ENCODE data around the gene LSM14A. TPM values are rescaled to one million over a fixed set of nuclear protein-coding genes. Genes with fewer than 3 reads are reported as not detected.

Gene LSM14A
- total RNA-seq, 1 experiment from 2014 or later: 199 TPM

DNA sequence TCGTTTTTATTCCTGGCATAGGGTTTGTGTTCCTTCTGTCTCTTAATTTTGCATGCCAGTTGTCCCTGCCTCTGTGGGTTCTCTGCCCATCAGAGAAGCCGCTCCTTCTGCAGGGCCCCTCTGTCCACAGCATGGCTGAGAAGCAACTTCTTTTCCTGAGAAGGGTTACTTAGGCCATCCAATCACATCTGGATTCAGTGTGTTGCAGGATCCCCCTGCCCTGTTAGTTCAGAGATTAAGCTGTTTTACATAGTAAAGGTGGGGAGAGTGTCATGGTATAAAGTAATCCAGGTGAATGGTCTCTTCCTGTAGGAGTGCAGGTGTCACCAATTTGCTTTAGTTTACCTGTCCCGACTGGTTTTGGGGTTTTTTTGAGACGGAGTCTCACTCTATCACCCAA is 59.1 kb downstream of the LSM14A start:
- H3K9ac ChIP-seq (ENCODE audit: extremely low read depth, insufficient read length, low read length): no peak overlapping the region
- WGBS (ENCODE audit: extremely low coverage, insufficient read length, low lambda C conversion rate): no CpG with 5 or more reads among the region's 4 CpGs
- no peak overlapping the region for H3T11ph ChIP-seq (ENCODE audit: low read length)
- no peak overlapping the region for H3K4me2 ChIP-seq (ENCODE audit: insufficient read depth, insufficient read length, low read length)
- no peaks in the 10 kb centered on the region for H3K9me3 Mint-ChIP-seq
- no peaks in the 10 kb centered on the region for H3K9me3 ChIP-seq (ENCODE audit: control insufficient read depth, low read depth, low read length)
- no peak overlapping the region for H3K4ac ChIP-seq (ENCODE audit: low read depth, low read length)
- H3K27ac Mint-ChIP-seq: peak overlapping the region; percentile 18 to 97 (median 96); a peak in 5 of 7 replicates
- H4K91ac ChIP-seq (ENCODE audit: insufficient read length, low read depth, low read length): no peak overlapping the region
- peaks cover 38 to 41% of the 10 kb centered on the region in 2 experiments for H3K4me1 Mint-ChIP-seq
- no peaks in the 10 kb centered on the region for H3K27me3 Mint-ChIP-seq (ENCODE audit: low read depth)
- H3K56ac ChIP-seq (ENCODE audit: insufficient read length, low read depth, low read length): no peak overlapping the region
- H2BK12ac ChIP-seq (ENCODE audit: insufficient read length, low read depth, low read length): no peak overlapping the region
- no peak overlapping the region for H3K23ac ChIP-seq (ENCODE audit: insufficient read length, low read depth, low read length)
- H3K4me1 ChIP-seq (ENCODE audit: insufficient read depth, low read length): peaks cover 6% of the 10 kb centered on the region; the same call in 1 of the 2 replicates
- H4K8ac ChIP-seq (replicated peaks; ENCODE audit: insufficient read length, low read depth, low read length): no peak overlapping the region
- H4K20me1 ChIP-seq (ENCODE audit: control insufficient read depth, insufficient read depth, insufficient read length): no peaks in the 10 kb centered on the region
- H4K5ac ChIP-seq (ENCODE audit: insufficient read length, low read depth, low read length): no peak overlapping the region
- no peak overlapping the region for H2BK20ac ChIP-seq (ENCODE audit: low read depth, low read length, poor library complexity, severe bottlenecking)
- TF ChIP-seq, protein P1, sequence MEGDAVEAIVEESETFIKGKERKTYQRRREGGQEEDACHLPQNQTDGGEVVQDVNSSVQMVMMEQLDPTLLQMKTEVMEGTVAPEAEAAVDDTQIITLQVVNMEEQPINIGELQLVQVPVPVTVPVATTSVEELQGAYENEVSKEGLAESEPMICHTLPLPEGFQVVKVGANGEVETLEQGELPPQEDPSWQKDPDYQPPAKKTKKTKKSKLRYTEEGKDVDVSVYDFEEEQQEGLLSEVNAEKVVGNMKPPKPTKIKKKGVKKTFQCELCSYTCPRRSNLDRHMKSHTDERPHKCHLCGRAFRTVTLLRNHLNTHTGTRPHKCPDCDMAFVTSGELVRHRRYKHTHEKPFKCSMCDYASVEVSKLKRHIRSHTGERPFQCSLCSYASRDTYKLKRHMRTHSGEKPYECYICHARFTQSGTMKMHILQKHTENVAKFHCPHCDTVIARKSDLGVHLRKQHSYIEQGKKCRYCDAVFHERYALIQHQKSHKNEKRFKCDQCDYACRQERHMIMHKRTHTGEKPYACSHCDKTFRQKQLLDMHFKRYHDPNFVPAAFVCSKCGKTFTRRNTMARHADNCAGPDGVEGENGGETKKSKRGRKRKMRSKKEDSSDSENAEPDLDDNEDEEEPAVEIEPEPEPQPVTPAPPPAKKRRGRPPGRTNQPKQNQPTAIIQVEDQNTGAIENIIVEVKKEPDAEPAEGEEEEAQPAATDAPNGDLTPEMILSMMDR (conservative IDR thresholded peaks at IDR 0.05): no peak
- H3K27ac ChIP-seq (ENCODE audit: insufficient read length, low read depth, low read length): no peak overlapping the region
- H3K27me3 ChIP-seq (ENCODE audit: insufficient read depth, low read length): no peaks in the 10 kb centered on the region
- H3K23me2 ChIP-seq (ENCODE audit: insufficient read length, low read depth, low read length, poor library complexity, severe bottlenecking): no peaks in the 10 kb centered on the region
- peak overlapping the region in 1 of 2 experiments; percentile 41; a peak in 1 of 5 replicates for H3K4me3 Mint-ChIP-seq
- no peak overlapping the region for H2BK5ac ChIP-seq (ENCODE audit: insufficient read length, low read length)
- DNase-seq: no peak
- H3K36me3 Mint-ChIP-seq (ENCODE audit: insufficient read depth in 1 of 3, low read depth in 3 of 3): peaks cover 16 to 39% (median 33%) of the 10 kb centered on the region in 3 experiments; a peak in 6 of 7 replicates
- H2BK15ac ChIP-seq (ENCODE audit: low read depth, low read length): no peak overlapping the region
- H2AFZ ChIP-seq (ENCODE audit: low read length): no peak overlapping the region
- no peak overlapping the region for H3K18ac ChIP-seq (ENCODE audit: insufficient read length, low read depth, low read length)
- H2AK5ac ChIP-seq (ENCODE audit: insufficient read length, low read length): no peak overlapping the region
- no peak overlapping the region for H3K14ac ChIP-seq (ENCODE audit: insufficient read depth, low read length)
- H3K79me1 ChIP-seq (ENCODE audit: insufficient read depth, low read depth, low read length, poor library complexity, severe bottlenecking): no peaks in the 10 kb centered on the region
- no peak overlapping the region for H2BK120ac ChIP-seq (ENCODE audit: low read depth, low read length, poor library complexity, severe bottlenecking)
- H3K79me2 ChIP-seq (ENCODE audit: insufficient read depth, low read length): no peaks in the 10 kb centered on the region

Measured in H9 (cell line).